DND-41 (cell line): Measurements from ENCODE around the gene VAV2.

ENCODE experiments used
- ATAC-seq: fragments of 200-7000 bp; cut with Tn5 transposase; 3 replicates; pipeline ENCODE4 v1.9.1; 2021; ENCODE audit warnings: low read depth; ENCODE audit not compliant: insufficient read depth
- DNase-seq: peaks from one replicate; pipeline ENCODE4 v3.0.0-alpha.2; 2020
- H2AFZ ChIP-seq: 2 replicates; pipeline ENCODE4 v1.6.0; 2012; ENCODE audit warnings: low read depth, low read length
- H3K27ac ChIP-seq: 2 replicates; pipeline ENCODE4 v1.5.1; 2012; ENCODE audit warnings: low read length, inconsistent platforms
- H3K27me3 ChIP-seq: fragments of 200-600 bp; sonication (generic); 2 replicates; pipeline ENCODE4 v1.6.0; 2012; ENCODE audit warnings: low read length, mild to moderate bottlenecking, inconsistent platforms; ENCODE audit not compliant: insufficient read depth, poor library complexity
- H3K36me3 ChIP-seq: 2 replicates; pipeline ENCODE4 v1.5.1; 2012; ENCODE audit warnings: low read length, inconsistent platforms; ENCODE audit not compliant: insufficient read depth
- H3K4me1 ChIP-seq: 2 replicates; pipeline ENCODE4 v1.5.1; 2012; ENCODE audit warnings: mild to moderate bottlenecking, low read length; ENCODE audit not compliant: insufficient read depth
- H3K4me2 ChIP-seq: 2 replicates; pipeline ENCODE4 v1.6.0; 2012; ENCODE audit warnings: mild to moderate bottlenecking, moderate library complexity, low read length, inconsistent platforms; ENCODE audit not compliant: insufficient read depth
- H3K4me3 ChIP-seq, 2 experiments: fragments of 200-600 bp in 1 of 2; shearing (Covaris generic) in 1 of 2; 2 replicates each; pipeline ENCODE4 v1.5.1; 2012 to 2016; ENCODE audit warnings: inconsistent platforms in 2 of 2, low read length in 2 of 2, mild to moderate bottlenecking in 2 of 2, low read depth in 1 of 2, moderate library complexity in 1 of 2
- H3K79me2 ChIP-seq: 2 replicates; pipeline ENCODE4 v1.6.0; 2012; ENCODE audit warnings: low read length, inconsistent platforms; ENCODE audit not compliant: insufficient read depth
- H3K9ac ChIP-seq: 2 replicates; pipeline ENCODE4 v1.6.0; 2012; ENCODE audit warnings: low read depth, mild to moderate bottlenecking, inconsistent platforms, low read length, moderate library complexity
- H3K9me3 ChIP-seq: 2 replicates; pipeline ENCODE4 v1.5.1; 2012; ENCODE audit warnings: low read length, moderate library complexity, mild to moderate bottlenecking, inconsistent platforms; ENCODE audit not compliant: insufficient read depth, severe bottlenecking
- H4K20me1 ChIP-seq: 2 replicates; pipeline ENCODE4 v1.6.0; 2012; ENCODE audit warnings: low read length; ENCODE audit not compliant: insufficient read depth
- CTCF ChIP-seq: IDR thresholded peaks from 2 replicates; pipeline ENCODE4 v1.5.1; 2012; ENCODE audit warnings: borderline replicate concordance, low read length, moderate library complexity, mild to moderate bottlenecking; ENCODE audit not compliant: poor library complexity, severe bottlenecking; ENCODE audit errors: extremely low read depth
- EZH2 ChIP-seq: IDR thresholded peaks from 3 replicates; pipeline ENCODE4 v1.6.1; 2012; ENCODE audit warnings: borderline replicate concordance, low read depth, mild to moderate bottlenecking, moderate library complexity, low read length, inconsistent platforms; ENCODE audit not compliant: severe bottlenecking

VAV2 gene

GRCh38 chr9:133775951-133776905, 215.9 kb downstream of the VAV2 start:
- H3K4me1 ChIP-seq, result no peaks in the 10 kb centered on the region
- H3K4me3 ChIP-seq, result no peak overlapping the region
- no peak overlapping the region for H3K4me2 ChIP-seq
- no peaks in the 10 kb centered on the region for H3K79me2 ChIP-seq
- H2AFZ ChIP-seq, result no peak overlapping the region
- ATAC-seq, result no peak
- H3K9me3 ChIP-seq, result peaks cover 5% of the 10 kb centered on the region
- no peaks in the 10 kb centered on the region for H3K27me3 ChIP-seq
- H4K20me1 ChIP-seq, result no peaks in the 10 kb centered on the region
- H3K9ac ChIP-seq, result no peak overlapping the region
- no peaks in the 10 kb centered on the region for H3K36me3 ChIP-seq
- no peak overlapping the region for H3K27ac ChIP-seq
- DNase-seq, result no peak
- TF ChIP-seq CTCF, result no peak
- TF ChIP-seq EZH2, result no peak

GRCh38 chr9:133775291-133775690, 216.8 kb downstream of the VAV2 start:
- ATAC-seq (no peak), DNase-seq (no peak)
- no peak overlapping the region for H2AFZ ChIP-seq
- H3K4me3 ChIP-seq, result no peak overlapping the region
- no peaks in the 10 kb centered on the region for H4K20me1 ChIP-seq
- no peaks in the 10 kb centered on the region for H3K4me1 ChIP-seq
- no peaks in the 10 kb centered on the region for H3K36me3 ChIP-seq
- H3K9me3 ChIP-seq, result peaks cover 5% of the 10 kb centered on the region
- H3K27ac ChIP-seq, result no peak overlapping the region
- no peaks in the 10 kb centered on the region for H3K79me2 ChIP-seq
- TF ChIP-seq CTCF (no peak), EZH2 (no peak)
- H3K4me2 ChIP-seq, result no peak overlapping the region
- H3K9ac ChIP-seq, result no peak overlapping the region
- no peaks in the 10 kb centered on the region for H3K27me3 ChIP-seq

- DNase-seq, result no peak
- H3K4me3 ChIP-seq, result no peak overlapping the region
- H3K9ac ChIP-seq, result no peak overlapping the region
- H2AFZ ChIP-seq, result no peak overlapping the region
- H4K20me1 ChIP-seq, result no peaks in the 10 kb centered on the region
- H3K9me3 ChIP-seq, result peaks cover 5% of the 10 kb centered on the region
- H3K4me1 ChIP-seq, result no peaks in the 10 kb centered on the region
- TF ChIP-seq EZH2, result no peak
- TF ChIP-seq CTCF, result no peak
- no peak for ATAC-seq
- no peak overlapping the region for H3K4me2 ChIP-seq
- H3K79me2 ChIP-seq, result no peaks in the 10 kb centered on the region
- H3K27me3 ChIP-seq, result no peaks in the 10 kb centered on the region
- H3K36me3 ChIP-seq, result no peaks in the 10 kb centered on the region
- H3K27ac ChIP-seq, result no peak overlapping the region
Observed at GRCh38 chr9:133774799-133775198, 217.3 kb downstream of the VAV2 start.
